GM19239 (cell line): ENCODE results near the gene PYROXD2.

Experiments used
- DNase-seq: peaks from one replicate; pipeline ENCODE4 v3.0.0; 2011; ENCODE audit warnings: low spot score; ENCODE audit not compliant: insufficient read length
- FAIRE-seq: peaks from 2 replicates; lab custom pipeline; 2011; peaks lifted over from hg19 to GRCh38; lab: Jason Lieb, UNC

Gene PYROXD2

DNA sequence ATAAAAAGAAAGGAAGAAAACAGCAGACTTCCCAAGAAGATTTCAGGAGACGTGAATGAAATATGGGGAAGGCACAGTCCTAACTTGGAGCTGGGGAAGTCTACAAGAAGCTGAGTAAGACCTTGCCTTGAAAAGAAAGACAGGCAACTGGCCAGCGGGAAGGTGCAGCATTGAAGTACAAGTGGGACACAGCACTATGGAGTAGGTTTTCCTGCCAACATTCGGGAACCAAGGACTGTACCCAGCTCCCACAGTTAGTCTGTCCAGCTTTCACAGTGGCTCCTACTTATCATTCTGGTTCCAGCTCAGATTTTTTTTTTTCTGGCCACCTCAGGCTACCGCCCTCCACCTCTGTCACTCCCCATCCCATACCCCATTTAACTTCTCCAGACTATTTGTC is 21.7 kb upstream of the PYROXD2 start:
- no peak for DNase-seq
- no peak for FAIRE-seq

- FAIRE-seq (no peak), DNase-seq (no peak)
Observed at GRCh38 chr10:98435178-98435577, 20.2 kb upstream of the PYROXD2 start.

DNA sequence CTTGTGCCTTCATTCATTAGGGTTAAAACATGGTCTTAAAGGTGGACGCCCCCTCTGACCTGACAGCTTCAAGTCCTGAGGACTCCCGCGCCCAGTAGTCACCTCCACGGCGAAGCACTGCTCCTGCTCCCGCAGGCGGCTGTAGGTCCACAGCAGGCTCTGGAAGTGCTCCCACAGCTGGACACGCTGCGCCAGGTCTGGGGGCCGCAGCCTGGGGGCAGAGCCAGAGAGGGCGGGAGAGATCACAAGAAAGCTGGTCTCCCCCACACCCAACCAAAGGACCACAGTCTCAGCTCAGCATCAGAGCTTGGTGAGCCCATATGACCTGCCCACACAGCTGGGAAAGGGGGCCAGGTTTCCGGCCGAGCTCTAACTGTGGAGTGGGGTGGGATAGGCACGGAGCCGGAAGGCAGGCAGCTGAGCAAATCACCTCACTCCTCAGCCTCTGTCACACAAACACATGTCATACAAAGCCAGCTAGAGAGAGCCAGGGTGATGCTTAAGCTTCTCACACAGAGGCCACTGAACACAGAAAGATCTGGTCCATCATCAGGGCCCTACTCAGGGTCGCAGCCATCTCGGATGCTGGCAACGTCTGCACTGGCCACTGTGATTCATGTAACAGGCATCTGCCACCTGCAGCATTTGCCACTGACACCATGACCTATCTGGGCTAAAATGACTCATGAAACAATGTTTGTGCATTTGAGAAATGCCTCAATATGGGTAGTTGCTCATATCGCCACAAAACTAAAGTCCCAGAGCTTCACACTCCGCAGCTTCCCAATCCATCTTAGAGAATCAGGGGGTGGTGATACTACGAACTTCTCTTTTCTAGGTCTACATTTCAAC is 19.1 kb upstream of the PYROXD2 start:
- DNase-seq (no peak), FAIRE-seq (no peak)

DNA sequence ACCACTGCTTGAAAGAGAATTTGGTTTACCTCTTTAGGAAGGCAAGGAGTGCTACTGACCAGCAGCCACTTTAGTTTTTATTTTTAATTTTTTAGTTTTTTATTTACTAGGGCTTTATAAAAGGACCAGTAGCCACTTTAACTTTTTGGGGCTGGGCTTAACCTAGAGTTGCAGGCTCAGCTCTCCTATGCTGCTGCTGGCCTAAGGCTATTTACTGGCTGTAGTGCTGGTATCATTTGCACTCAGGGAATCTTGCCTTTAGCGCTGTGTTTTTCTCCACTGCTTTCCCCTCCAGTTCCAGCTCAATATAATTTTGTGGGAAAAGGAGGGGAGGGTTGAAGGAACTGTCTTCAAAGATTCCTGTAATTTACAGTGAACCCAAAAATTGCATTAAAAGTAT is 18.4 kb upstream of the PYROXD2 start:
- no peak for FAIRE-seq
- DNase-seq, result no peak

DNA sequence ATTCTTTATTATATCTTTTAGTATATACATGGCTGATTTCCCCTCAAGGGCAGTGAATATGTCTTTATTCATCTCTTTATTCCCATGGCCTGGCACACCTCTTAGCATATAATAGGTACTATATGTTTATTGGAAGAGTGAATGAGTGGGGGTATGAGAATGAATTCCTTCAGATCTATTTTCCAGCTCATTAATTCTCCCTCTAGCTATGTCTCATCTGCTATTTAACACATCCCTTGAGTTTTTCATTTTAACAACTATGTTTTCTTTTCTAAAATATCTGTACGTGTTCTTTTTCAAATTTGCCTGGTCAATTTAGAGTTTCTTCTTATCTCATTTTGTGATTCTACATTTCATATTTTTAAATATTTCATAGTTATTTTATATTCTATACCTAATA is 17.3 kb upstream of the PYROXD2 start:
- FAIRE-seq, result no peak

DNA sequence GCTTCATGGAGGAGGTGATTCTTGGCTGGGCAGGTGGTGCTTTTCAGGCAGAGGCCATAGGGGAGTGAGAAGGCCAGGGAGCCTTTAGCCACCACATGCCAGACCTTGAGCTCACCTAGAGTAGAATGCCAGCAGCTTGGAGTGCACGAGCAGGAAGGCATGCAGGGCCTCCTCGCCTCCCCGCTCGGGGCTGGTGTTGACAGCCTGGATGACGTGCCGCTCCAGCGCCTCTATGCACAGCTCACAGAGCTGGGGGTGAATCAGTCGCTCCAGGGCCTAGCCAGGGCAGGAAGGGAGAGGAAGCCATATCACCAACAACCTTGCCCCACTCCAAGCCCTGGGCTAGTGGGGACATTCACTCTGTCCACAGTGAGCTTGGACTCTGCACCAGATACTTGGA is 16.0 kb upstream of the PYROXD2 start:
- FAIRE-seq (no peak), DNase-seq (no peak)

More for the DNA sequence above, 17.3 kb upstream of the PYROXD2 start:
- DNase-seq, result no peak

DNA sequence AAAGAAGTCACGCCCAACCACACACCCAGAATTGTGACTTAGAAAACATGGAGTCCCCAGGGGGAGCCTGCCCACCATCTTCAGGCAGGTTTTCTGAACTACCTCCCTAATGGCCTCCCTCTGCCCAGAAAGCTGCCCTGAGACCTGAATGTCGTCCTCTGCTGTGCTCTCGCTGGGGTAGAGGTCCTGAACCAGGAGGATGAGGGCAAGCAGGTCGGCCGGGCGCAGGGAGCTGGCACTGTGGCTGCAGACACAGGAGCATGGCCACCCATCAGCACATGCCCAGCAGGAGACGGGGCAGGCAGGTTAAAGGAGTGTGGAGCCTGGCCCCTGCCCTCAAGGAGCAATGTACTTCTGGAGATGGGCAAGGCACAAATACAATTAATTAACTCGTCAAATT is 15.4 kb upstream of the PYROXD2 start:
- DNase-seq (no peak), FAIRE-seq (no peak)

DNA sequence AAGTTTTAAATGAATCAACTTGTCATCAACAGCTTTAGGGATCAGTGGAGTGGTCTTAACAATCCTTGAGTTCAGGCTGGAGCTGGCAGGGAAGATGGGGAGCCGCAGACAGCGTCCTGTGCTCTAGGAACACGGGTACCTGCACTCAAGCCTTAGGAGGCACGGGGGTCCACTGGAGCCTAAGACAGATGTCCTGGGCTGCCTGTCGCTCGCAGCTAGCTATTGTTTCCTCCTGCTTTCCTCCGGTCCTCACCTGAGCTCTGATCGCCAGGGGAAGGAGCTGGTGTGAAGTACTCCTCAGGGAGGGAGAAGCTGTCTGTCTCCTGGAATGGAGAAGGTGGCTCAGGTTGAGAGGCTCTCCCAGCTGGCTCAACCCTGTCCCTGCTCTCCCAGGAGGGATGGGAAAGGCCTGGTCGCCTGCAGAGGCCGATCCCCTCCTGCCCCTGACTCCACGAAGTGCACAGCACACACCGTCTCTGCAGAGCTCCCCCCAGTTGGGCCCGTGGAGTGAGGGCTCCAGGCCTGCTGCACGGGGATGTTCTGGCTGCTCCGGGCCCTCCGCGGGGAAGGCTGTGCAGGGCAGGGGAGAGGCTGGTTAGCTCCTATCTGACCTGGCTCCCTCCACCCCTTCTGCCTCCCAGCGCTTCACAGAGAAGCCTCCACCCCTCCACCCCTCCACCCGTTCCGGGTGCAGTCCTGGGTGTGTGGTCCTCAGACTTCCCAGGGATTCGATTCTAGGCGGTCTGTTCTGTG is 14.5 kb upstream of the PYROXD2 start:
- FAIRE-seq, result no peak
- DNase-seq, result no peak

DNA sequence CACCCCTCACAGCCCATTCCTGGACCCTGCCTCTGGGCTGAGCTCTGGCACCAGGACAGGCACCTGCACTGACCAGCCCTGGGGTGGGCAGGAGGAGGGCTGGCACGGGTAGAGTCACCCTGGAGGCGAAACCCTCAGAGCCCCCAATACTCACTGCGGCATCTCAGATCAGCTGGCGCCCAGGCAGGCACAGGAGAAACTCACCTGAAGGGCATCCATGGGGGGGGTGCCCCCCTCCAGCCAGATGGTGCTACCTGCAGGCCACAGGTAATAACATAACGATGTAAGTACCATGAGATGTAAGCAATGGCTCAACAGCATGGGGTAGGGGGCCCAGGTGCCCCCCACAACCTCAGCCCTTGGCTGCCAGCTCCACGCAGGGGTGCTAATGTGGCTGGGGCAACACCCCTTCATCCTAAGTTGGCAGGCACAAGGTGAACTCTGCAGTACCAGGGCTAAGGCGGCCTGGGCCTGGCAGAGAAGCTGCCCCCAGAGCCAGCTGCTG is 12.1 kb upstream of the PYROXD2 start:
- FAIRE-seq, result no peak

GRCh38 chr10:98425511-98426352 is 10.8 kb upstream of the PYROXD2 start:
- no peak for DNase-seq
- FAIRE-seq, result peak; percentile 47

More for the DNA sequence above, 12.1 kb upstream of the PYROXD2 start:
- no peak for DNase-seq

GRCh38 chr10:98424295-98425254 is 9.6 kb upstream of the PYROXD2 start:
- no peak for DNase-seq
- no peak for FAIRE-seq

GRCh38 chr10:98423691-98424120 is 8.7 kb upstream of the PYROXD2 start:
- FAIRE-seq, result no peak
- DNase-seq, result no peak

DNA sequence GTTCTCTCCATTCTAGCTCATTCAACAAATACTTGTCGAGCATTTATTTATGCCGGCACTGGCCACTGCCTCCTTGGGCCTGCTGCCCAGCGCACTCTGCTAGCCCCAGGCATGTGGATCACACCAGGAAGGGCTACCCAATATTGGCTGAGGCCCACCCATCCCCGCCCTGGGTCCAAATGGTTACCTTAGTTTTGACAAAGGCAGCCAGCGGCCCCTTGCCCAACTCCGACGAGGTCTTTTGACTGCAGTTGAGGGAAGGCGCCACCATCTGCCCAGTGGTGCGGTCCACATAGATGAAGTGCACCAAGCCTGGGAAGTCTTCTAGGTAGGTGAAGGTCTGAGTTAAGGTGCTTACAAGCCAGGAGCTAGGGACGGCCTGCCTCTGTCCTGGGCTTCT is 7.2 kb upstream of the PYROXD2 start:
- no peak for DNase-seq
- no peak for FAIRE-seq

GRCh38 chr10:98420786-98421185 is 5.8 kb upstream of the PYROXD2 start:
- FAIRE-seq (no peak), DNase-seq (no peak)

- DNase-seq, result no peak
- no peak for FAIRE-seq
Observed at GRCh38 chr10:98419469-98420261, 4.7 kb upstream of the PYROXD2 start.

- FAIRE-seq (no peak), DNase-seq (no peak)
Observed at GRCh38 chr10:98418665-98419468, 3.9 kb upstream of the PYROXD2 start.

DNA sequence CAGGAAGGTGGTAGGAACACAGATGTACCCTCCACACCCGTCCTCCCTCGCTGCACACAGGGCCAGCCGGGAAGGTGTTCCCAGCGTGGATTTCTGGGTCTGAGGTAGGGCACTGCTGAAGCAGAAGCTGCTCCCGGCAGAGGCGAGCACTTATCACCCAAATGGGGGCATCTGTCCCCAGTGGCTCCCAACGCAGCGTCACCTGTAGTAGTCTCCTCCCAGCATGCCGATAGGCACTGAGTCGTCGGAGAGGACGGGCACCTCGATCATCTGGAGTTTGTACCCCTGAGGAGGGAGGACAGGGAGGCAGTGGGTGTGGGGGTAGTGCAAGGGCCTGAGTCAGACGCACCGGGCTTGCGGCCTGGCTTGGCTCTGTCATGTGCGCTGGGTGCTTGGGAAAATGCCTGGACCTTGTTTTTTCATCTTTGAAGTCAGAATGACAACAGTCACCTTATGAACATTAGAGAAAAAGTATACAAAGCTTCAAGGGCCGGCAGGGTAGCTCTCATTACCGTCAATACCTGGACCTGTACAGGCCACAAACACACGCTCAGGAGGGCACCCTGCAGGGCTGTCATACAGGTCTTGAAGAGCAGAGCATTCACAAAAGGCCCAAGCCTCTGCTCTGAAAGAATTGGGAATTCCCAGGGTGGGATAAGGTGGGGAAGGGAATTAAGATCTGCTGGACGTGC is 3.1 kb upstream of the PYROXD2 start:
- FAIRE-seq (no peak), DNase-seq (no peak)
